T-helper 22 cell (primary cell): ENCODE results near the gene CFTR.

ENCODE experiments used
- DNase-seq: peaks from one replicate; pipeline ENCODE4 v3.0.0-alpha.2; 2020; ENCODE audit warnings: low read depth

Gene CFTR

GRCh38 chr7:117652943-117653680 lies 173.3 kb downstream of the CFTR start:
- no peak for DNase-seq

- DNase-seq, result no peak
Measured at GRCh38 chr7:117654780-117655179, 175.0 kb downstream of the CFTR start.

- DNase-seq, result no peak
Measured at GRCh38 chr7:117656806-117657205, 177.0 kb downstream of the CFTR start.

GRCh38 chr7:117659531-117660011 lies 179.7 kb downstream of the CFTR start:
- no peak for DNase-seq

- no peak for DNase-seq
Measured at GRCh38 chr7:117661328-117661727, 181.5 kb downstream of the CFTR start.

- no peak for DNase-seq
Measured at GRCh38 chr7:117664047-117664446, 184.2 kb downstream of the CFTR start.

- no peak for DNase-seq
Measured at GRCh38 chr7:117665368-117665767, 185.5 kb downstream of the CFTR start.

GRCh38 chr7:117666031-117666430 lies 186.2 kb downstream of the CFTR start:
- DNase-seq, result no peak

- DNase-seq, result no peak
Measured at GRCh38 chr7:117666689-117667088, 186.9 kb downstream of the CFTR start.

GRCh38 chr7:117667456-117667855 lies 187.6 kb downstream of the CFTR start:
- no peak for DNase-seq

GRCh38 chr7:117669818-117670217 lies 190.0 kb downstream of the CFTR start:
- no peak for DNase-seq

GRCh38 chr7:117672453-117672852 lies 192.6 kb downstream of the CFTR start:
- DNase-seq, result no peak

- no peak for DNase-seq
Measured at GRCh38 chr7:117673367-117673766, 193.5 kb downstream of the CFTR start.

GRCh38 chr7:117673839-117674238 lies 194.0 kb downstream of the CFTR start:
- DNase-seq, result no peak

GRCh38 chr7:117674617-117675016 lies 194.8 kb downstream of the CFTR start:
- DNase-seq, result no peak

- DNase-seq, result no peak
Measured at GRCh38 chr7:117675497-117676435, 195.9 kb downstream of the CFTR start.

GRCh38 chr7:117679120-117679519 lies 199.3 kb downstream of the CFTR start:
- DNase-seq, result no peak

GRCh38 chr7:117682681-117683385 lies 203.0 kb downstream of the CFTR start:
- DNase-seq, result no peak

GRCh38 chr7:117683430-117684175 lies 203.8 kb downstream of the CFTR start:
- no peak for DNase-seq

GRCh38 chr7:117685795-117686194 lies 206.0 kb downstream of the CFTR start:
- DNase-seq, result no peak

- DNase-seq, result no peak
Measured at GRCh38 chr7:117686311-117686935, 206.6 kb downstream of the CFTR start.
